HEK293 (cell line): ENCODE data around the gene CST6.

Experiments
- ATF2 ChIP-seq: fragments of 450-650 bp; formaldehyde crosslinking; IDR thresholded peaks from 2 replicates; pipeline ENCODE4 v1.5.1; 2016; ENCODE audit warnings: missing biosample characterization, missing genetic modification characterization, low read depth
- BCL11B ChIP-seq: fragments of 450-650 bp; formaldehyde crosslinking; IDR thresholded peaks from 2 replicates; pipeline ENCODE4 v1.5.1; 2016; ENCODE audit warnings: low read depth, missing biosample characterization, missing genetic modification characterization
- KLF8 ChIP-seq: fragments of 450-650 bp; formaldehyde crosslinking; IDR thresholded peaks from 2 replicates; pipeline ENCODE4 v1.5.1; 2016; ENCODE audit warnings: missing biosample characterization, missing genetic modification characterization
- PATZ1 ChIP-seq: fragments of 450-650 bp; formaldehyde crosslinking; IDR thresholded peaks from 2 replicates; pipeline ENCODE4 v1.5.1; 2016; ENCODE audit warnings: missing biosample characterization, missing genetic modification characterization
- ZBTB21 ChIP-seq: fragments of 450-650 bp; formaldehyde crosslinking; IDR thresholded peaks from 2 replicates; pipeline ENCODE4 v1.5.1; 2017; ENCODE audit warnings: missing biosample characterization, missing genetic modification characterization
- ZNF121 ChIP-seq: fragments of 450-650 bp; formaldehyde crosslinking; IDR thresholded peaks from 2 replicates; pipeline ENCODE4 v1.5.1; 2016; ENCODE audit warnings: missing biosample characterization, missing genetic modification characterization
- ZNF155 ChIP-seq: fragments of 450-650 bp; formaldehyde crosslinking; IDR thresholded peaks from 2 replicates; pipeline ENCODE4 v1.5.1; 2016; ENCODE audit warnings: missing biosample characterization, missing genetic modification characterization
- ZNF248 ChIP-seq: fragments of 450-650 bp; formaldehyde crosslinking; IDR thresholded peaks from 2 replicates; pipeline ENCODE4 v1.5.1; 2017; ENCODE audit warnings: missing biosample characterization, missing genetic modification characterization
- ZNF280D ChIP-seq: fragments of 450-650 bp; formaldehyde crosslinking; IDR thresholded peaks from 2 replicates; pipeline ENCODE4 v1.5.1; 2016; ENCODE audit warnings: missing biosample characterization, missing genetic modification characterization
- ZNF311 ChIP-seq: fragments of 450-650 bp; formaldehyde crosslinking; IDR thresholded peaks from 2 replicates; pipeline ENCODE4 v1.5.1; 2017; ENCODE audit warnings: missing biosample characterization, missing genetic modification characterization, borderline replicate concordance
- ZNF335 ChIP-seq: fragments of 450-650 bp; formaldehyde crosslinking; conservative IDR thresholded peaks from 2 replicates; pipeline ENCODE4 v1.5.1; 2016; ENCODE audit warnings: missing biosample characterization, missing genetic modification characterization
- ZNF354C ChIP-seq: fragments of 450-650 bp; formaldehyde crosslinking; IDR thresholded peaks from 2 replicates; pipeline ENCODE4 v1.5.1; 2016; ENCODE audit warnings: missing biosample characterization, missing genetic modification characterization, low read depth, borderline replicate concordance
- ZNF404 ChIP-seq: fragments of 450-650 bp; formaldehyde crosslinking; IDR thresholded peaks from 2 replicates; pipeline ENCODE4 v1.5.1; 2017; ENCODE audit warnings: missing biosample characterization, missing genetic modification characterization
- ZNF449 ChIP-seq: fragments of 450-650 bp; formaldehyde crosslinking; IDR thresholded peaks from 2 replicates; pipeline ENCODE4 v1.5.1; 2017; ENCODE audit warnings: missing biosample characterization, mild to moderate bottlenecking, missing genetic modification characterization, moderate library complexity
- ZNF488 ChIP-seq: fragments of 450-650 bp; formaldehyde crosslinking; IDR thresholded peaks from 2 replicates; pipeline ENCODE4 v1.5.1; 2016; ENCODE audit warnings: missing biosample characterization, missing genetic modification characterization
- ZNF513 ChIP-seq: fragments of 450-650 bp; IDR thresholded peaks from 2 replicates; pipeline ENCODE4 v1.5.1; 2018; ENCODE audit warnings: missing biosample characterization, missing genetic modification characterization
- ZNF558 ChIP-seq: fragments of 450-650 bp; formaldehyde crosslinking; IDR thresholded peaks from 2 replicates; pipeline ENCODE4 v1.5.1; 2016; ENCODE audit warnings: missing biosample characterization, missing genetic modification characterization
- ZNF600 ChIP-seq: fragments of 450-650 bp; formaldehyde crosslinking; IDR thresholded peaks from 2 replicates; pipeline ENCODE4 v1.5.1; 2016; ENCODE audit warnings: missing biosample characterization, missing genetic modification characterization
- ZNF621 ChIP-seq: fragments of 450-650 bp; formaldehyde crosslinking; IDR thresholded peaks from 2 replicates; pipeline ENCODE4 v1.5.1; 2017; ENCODE audit warnings: missing biosample characterization, missing genetic modification characterization
- ZNF626 ChIP-seq: fragments of 450-650 bp; sonication (Bioruptor Pico); formaldehyde crosslinking; IDR thresholded peaks from 2 replicates; pipeline ENCODE4 v1.5.1; 2018; ENCODE audit warnings: missing biosample characterization, missing genetic modification characterization, inconsistent platforms
- ZNF747 ChIP-seq: fragments of 450-650 bp; formaldehyde crosslinking; IDR thresholded peaks from 2 replicates; pipeline ENCODE4 v1.5.1; 2016; ENCODE audit warnings: missing biosample characterization, missing genetic modification characterization
- ZNF792 ChIP-seq: fragments of 450-650 bp; formaldehyde crosslinking; IDR thresholded peaks from 2 replicates; pipeline ENCODE4 v1.5.1; 2016; ENCODE audit warnings: missing biosample characterization, missing genetic modification characterization
- ZSCAN18 ChIP-seq: fragments of 450-650 bp; formaldehyde crosslinking; IDR thresholded peaks from 2 replicates; pipeline ENCODE4 v1.5.1; 2016; ENCODE audit warnings: missing biosample characterization, missing genetic modification characterization
- ZSCAN23 ChIP-seq: fragments of 450-650 bp; formaldehyde crosslinking; IDR thresholded peaks from 2 replicates; pipeline ENCODE4 v1.5.1; 2016; ENCODE audit warnings: missing biosample characterization, missing genetic modification characterization
- ZSCAN5A ChIP-seq: fragments of 450-650 bp; formaldehyde crosslinking; IDR thresholded peaks from 2 replicates; pipeline ENCODE4 v1.5.1; 2016; ENCODE audit warnings: missing biosample characterization, missing genetic modification characterization
- ZXDB ChIP-seq: fragments of 450-650 bp; formaldehyde crosslinking; IDR thresholded peaks from 2 replicates; pipeline ENCODE4 v1.5.1; 2016; ENCODE audit warnings: missing biosample characterization, missing genetic modification characterization

The CST6 gene

GRCh38 chr11:66001942-66002647, 9.7 kb upstream of the CST6 start, which contains the start of the genes BANF1 and EIF1AD (continued):
- TF ChIP-seq ZSCAN18 (tag by site-specific recombination) (no peak), ZNF747 (tag by site-specific recombination) (no peak), ZNF792 (no peak; the same call in 1 of the 2 replicates), ZNF621 (tag by site-specific recombination) (no peak), ZNF335 (tag by site-specific recombination) (peak; percentile 92), ZBTB21 (tag by site-specific recombination) (peak; percentile 44; the same call in 1 of the 2 replicates), ZNF354C (no peak), ZSCAN5A (tag by site-specific recombination) (peak; percentile 95), BCL11B (tag by site-specific recombination) (no peak), ZNF311 (tag by site-specific recombination) (no peak), ZNF155 (tag by site-specific recombination) (no peak), KLF8 (tag by site-specific recombination) (peak; percentile 99), ZXDB (tag by site-specific recombination) (peak; percentile 98), ZNF404 (tag by site-specific recombination) (no peak), ZNF121 (tag by site-specific recombination) (0 out of 2 replicates have a peak, but pooled peaks have one; percentile 27), ZSCAN23 (peak; percentile 91), ZNF558 (tag by site-specific recombination) (peak; percentile 76), ZNF280D (tag by site-specific recombination) (peak; percentile 47; the same call in 1 of the 2 replicates), ZNF513 (no peak), ZNF626 (tag by site-specific recombination) (no peak), ZNF449 (tag by site-specific recombination) (peak; percentile 60; the same call in 1 of the 2 replicates), ZNF488 (no peak), ZNF600 (tag by site-specific recombination) (peak; percentile 70; the same call in 1 of the 2 replicates), ATF2 (tag by site-specific recombination) (no peak), PATZ1 (tag by site-specific recombination) (peak; percentile 51; the same call in 1 of the 2 replicates), ZNF248 (no peak)
